Activated T-cell treated with anti-CD3 and anti-CD28 coated beads for 4 hours (primary cell): ENCODE measurements around the gene ZNF562.
"Not testable (repeated sequence)": the region's sequence is repeated elsewhere in the genome, so short reads cannot be mapped to it uniquely, and the experiment has no call there.

Experiments used
- DNase-seq: peaks from one replicate; pipeline ENCODE4 v3.0.0-alpha.2; 2020

The ZNF562 gene

GRCh38 chr19:9674663-9675357 lies at the start of gene ZNF562:
TSS of gene ZNF562 (minus strand) at chr19:9675100. CDS start at chr19:9660744, 14,356 bp downstream.
- peak; percentile 75 for DNase-seq

DNA sequence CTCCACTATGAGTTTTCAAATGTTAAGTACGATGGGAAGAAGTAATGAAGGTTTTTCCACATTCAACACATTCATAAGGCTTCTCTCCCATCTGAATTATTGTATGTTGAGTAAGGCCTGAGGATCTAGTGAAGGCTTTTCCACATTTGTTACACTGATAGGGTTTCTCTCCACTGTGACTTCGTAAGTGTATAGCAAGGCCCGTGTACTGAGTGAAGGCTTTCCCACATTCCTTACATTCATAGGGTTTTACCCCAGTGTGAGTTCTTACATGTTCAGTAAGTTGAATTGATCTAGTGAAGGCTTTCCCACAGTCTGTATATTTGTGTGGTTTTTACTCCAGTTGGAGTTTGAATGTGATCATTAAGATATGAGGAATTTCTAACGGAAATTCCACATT lies 49.3 kb upstream of the ZNF562 start:
- no peak for DNase-seq

DNA sequence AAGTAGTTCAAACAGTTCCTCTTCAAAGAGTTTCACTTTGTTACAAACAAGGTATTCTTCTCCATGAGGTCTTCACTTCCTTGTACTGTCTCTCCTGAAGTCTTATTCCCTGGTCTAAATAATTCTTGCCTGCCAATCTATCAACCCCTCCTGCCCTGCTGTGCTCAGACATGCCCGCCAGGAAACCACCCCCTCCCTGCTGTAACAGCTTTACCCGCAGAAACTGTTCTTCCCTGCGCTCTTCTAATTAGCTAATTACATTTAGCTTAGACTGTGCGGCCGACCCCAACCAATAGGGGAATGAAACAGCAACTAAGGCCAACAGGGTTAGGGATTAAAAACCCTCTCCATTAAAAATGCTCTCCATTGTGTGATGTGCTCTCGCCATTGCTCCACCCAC lies 47.0 kb upstream of the ZNF562 start:
- no peak for DNase-seq

DNA sequence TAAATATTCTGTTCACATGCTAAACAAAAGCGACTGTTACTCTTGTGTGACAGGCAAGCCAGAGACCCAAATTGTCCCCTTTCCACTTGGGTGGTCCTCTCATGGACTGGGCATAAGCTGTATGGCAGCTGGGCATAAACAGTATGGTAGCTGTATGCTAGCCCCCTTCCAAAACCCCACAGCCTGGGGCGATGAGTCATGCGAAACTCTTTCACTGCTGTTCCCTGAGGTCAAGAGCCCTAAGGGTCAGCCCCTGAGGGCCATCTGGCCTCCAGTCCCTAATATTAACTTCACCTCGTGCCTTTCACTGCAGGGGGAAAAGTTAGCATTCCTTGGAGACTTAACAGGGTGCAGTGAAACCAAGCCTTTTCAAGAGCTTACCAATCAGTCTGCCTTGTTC lies 45.6 kb upstream of the ZNF562 start:
- DNase-seq, result no peak

GRCh38 chr19:9711815-9712214 lies 36.9 kb upstream of the ZNF562 start:
- DNase-seq, result no peak

GRCh38 chr19:9709305-9709704 lies 34.4 kb upstream of the ZNF562 start:
- DNase-seq, result no peak

- DNase-seq, result no peak
Measured at GRCh38 chr19:9705836-9706235, 30.9 kb upstream of the ZNF562 start.

GRCh38 chr19:9702186-9702585 lies 27.3 kb upstream of the ZNF562 start:
- DNase-seq, result no peak

GRCh38 chr19:9700229-9700981 lies 25.5 kb upstream of the ZNF562 start:
- DNase-seq, result no peak

DNA sequence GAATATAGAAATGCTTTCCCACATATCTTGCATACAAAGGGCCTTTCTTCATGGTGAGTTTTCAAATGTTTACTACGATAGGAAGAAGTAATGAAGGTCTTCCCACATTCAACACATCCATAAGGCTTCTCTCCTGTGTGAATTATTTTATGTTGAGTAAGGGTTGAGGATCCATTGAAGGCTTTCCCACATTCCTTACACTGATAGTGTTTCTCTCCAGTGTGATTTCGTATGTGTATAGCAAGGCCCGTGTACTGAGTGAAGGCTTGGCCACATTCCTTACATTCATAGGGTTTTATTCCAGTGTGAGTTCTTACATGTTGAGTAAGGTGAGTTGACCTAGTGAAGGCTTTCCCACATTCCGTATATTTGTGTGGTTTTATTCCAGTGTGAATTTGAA lies 15.4 kb upstream of the ZNF562 start:
- DNase-seq, result not testable (repeated sequence)

DNA sequence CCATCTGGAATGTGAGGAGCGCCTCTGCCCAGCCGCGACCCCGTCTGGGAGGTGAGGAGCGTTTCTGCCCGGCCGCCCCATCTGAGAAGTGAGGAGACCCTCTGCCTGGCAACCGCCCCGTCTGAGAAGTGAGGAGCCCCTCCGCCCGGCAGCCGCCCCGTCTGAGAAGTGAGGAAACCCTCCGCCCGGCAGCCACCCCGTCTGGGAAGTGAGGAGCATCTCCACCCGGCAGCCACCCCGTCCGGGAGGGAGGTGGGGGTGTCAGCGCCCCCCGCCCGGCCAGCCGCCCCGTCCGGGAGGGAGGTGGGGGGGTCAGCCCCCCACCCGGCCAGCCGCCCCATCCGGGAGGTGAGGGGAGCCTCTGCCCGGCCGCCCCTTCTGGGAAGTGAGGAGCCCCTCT lies 5.1 kb upstream of the ZNF562 start:
- not testable (repeated sequence) for DNase-seq

DNA sequence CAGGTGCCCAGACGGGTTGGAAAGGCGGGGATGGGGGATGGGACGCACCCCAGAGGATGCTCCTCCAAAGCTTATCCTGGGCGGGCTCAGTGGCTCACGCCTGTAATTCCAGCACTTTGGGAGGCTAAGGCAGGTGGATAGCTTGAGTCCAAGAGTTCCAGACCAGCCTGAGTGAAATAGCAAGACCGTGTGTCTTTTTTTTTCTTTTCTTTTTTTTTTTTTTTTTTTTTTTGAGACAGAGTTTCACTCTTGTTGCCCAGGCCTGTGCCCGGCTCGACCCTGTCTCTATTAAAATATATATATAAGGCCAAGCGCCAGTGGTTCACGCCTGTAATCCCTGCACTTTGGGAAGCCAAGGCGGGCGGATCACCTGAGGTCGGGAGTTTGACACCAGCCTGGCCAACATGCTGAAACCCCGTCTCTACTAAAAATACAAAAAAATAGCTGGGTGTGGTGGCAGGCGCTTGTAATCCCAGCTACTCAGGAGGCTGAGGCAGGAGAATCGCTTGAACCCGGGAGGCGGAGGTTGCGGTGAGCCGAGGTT lies 530 bp upstream of the ZNF562 start:
- DNase-seq, result not testable (repeated sequence)

- DNase-seq, result peak; percentile 15
Measured at GRCh38 chr19:9673912-9674662, 813 bp downstream of the ZNF562 start.

DNA sequence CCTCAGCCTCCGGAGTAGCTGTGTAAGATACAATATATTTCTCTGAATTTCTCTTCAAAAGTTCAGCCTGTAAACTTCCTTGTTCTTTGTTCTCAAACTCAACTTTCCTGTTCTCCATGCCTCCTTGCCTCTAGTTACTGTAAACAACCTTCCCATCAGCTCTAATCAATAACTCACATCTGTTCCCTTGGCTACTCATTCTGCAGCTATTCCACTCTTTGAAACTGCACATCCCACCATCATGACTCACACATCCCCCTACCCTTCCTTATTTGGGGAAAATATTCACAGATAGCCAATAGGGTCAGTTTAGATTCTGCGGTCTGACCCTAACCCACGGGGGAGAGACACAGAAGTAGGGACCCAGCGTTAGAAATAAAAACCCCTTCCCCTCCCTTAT lies 2.0 kb downstream of the ZNF562 start:
- DNase-seq, result no peak

- no peak for DNase-seq
Measured at GRCh38 chr19:9671655-9672054, 3.2 kb downstream of the ZNF562 start.

DNA sequence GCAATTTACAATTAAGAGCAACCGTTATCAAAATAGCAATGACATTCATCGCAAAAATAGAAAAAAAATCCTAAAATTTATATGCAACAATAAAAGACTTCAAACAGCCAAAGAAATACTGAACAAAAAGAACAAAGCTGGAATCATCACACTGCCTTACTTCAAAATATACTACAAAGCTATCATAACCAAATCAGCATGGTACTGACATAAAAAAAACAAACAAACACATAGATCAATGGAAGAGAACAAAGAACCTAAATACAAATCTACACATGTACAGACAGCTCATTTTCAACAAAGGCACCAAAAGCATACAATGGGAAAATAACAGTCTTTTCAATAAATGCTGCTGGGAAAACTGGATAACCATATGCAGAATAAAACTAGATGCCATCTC lies 6.4 kb downstream of the ZNF562 start:
- DNase-seq, result no peak

- DNase-seq, result no peak
Measured at GRCh38 chr19:9667898-9668297, 7.0 kb downstream of the ZNF562 start.

- DNase-seq, result no peak
Measured at GRCh38 chr19:9658769-9659168, 16.1 kb downstream of the ZNF562 start.

DNA sequence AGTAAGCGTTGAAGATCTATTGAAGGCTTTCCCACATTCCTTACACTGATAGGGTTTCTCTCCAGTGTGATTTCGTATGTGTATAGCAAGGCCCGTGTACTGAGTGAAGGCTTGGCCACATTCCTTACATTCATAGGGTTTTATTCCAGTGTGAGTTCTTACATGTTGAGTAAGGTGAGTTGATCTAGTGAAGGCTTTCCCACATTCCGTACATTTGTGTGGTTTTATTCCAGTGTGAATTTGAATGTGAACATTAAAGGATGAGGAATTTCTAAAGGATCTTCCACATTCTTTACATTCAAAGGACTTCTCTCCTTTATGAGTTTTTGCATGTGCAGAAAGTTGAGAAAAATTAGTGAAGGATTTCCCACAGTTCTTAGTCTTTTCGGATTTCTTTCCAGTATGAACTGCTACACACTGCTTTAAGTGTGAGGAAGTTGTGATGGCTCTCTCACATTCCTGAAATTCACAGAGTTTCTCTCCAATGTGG lies 21.8 kb downstream of the ZNF562 start:
- DNase-seq, result not testable (repeated sequence)

- not testable (repeated sequence) for DNase-seq
Measured at GRCh38 chr19:9651464-9651863, 23.4 kb downstream of the ZNF562 start.

DNA sequence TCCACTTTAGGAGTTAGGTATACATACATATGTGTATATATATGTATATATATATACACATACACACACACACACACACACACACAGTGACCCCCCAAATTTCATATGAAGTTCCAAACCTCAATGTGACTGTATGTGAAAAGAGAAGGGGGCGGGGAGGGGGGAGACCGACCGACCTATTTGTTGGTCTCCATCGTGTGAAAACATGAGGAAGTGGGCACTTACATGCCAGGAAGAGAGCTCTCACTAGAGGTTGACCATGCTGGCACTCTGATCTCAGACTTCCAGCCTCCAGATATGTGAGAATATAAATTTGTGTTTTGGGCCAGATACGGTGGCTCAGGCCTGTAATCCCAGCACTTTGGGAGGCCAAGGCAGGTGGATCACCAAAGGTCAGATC lies 24.6 kb downstream of the ZNF562 start:
- DNase-seq, result no peak

DNA sequence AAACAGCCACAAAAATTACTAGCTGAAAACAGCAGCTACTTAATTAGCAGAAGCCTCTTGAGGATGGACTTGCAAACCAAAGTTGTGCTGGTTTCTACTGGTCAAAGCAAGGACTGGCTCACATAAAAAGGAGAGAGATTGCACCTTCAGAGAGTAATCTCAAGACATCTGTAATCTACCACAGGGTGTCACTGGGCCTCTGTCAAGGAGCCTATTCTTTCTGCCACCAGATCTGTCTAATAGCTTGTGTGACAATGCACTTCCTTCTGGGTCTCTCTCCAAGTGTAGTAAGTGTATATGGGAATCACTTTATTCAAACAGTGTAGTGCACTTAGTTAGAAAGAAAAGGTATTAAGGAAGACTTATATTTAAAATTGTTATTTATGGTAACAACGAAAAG lies 29.4 kb downstream of the ZNF562 start:
- no peak for DNase-seq

- no peak for DNase-seq
Measured at GRCh38 chr19:9644472-9644871, 30.4 kb downstream of the ZNF562 start.
